OCI-LY7 (cell line): ENCODE data around the gene NUP155.

ENCODE experiments used
- EZH2phosphoT487 ChIP-seq: fragments of 200-600 bp; sonication (generic); IDR thresholded peaks from 2 replicates; pipeline ENCODE4 v1.6.1; 2018; ENCODE audit warnings: low read depth, borderline replicate concordance, mild to moderate bottlenecking, mixed run types, antibody characterized with exemption, low read length, moderate library complexity, mixed read lengths
- TF ChIP-seq, protein P1 (sequence below): fragments of 200-600 bp; sonication (generic); conservative IDR thresholded peaks from 2 replicates; pipeline ENCODE4 v1.5.1; 2014; ENCODE audit warnings: mild to moderate bottlenecking, antibody characterized with exemption, low read length, moderate library complexity, mixed read lengths

- TF ChIP-seq, protein P1, sequence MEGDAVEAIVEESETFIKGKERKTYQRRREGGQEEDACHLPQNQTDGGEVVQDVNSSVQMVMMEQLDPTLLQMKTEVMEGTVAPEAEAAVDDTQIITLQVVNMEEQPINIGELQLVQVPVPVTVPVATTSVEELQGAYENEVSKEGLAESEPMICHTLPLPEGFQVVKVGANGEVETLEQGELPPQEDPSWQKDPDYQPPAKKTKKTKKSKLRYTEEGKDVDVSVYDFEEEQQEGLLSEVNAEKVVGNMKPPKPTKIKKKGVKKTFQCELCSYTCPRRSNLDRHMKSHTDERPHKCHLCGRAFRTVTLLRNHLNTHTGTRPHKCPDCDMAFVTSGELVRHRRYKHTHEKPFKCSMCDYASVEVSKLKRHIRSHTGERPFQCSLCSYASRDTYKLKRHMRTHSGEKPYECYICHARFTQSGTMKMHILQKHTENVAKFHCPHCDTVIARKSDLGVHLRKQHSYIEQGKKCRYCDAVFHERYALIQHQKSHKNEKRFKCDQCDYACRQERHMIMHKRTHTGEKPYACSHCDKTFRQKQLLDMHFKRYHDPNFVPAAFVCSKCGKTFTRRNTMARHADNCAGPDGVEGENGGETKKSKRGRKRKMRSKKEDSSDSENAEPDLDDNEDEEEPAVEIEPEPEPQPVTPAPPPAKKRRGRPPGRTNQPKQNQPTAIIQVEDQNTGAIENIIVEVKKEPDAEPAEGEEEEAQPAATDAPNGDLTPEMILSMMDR, result no peak
- no peak for TF ChIP-seq EZH2phosphoT487
These were observed 41.6 kb upstream of the NUP155 start for GRCh38 chr5:37412515-37412914.
